SW480 (cell line): ENCODE results near the gene TMSB10.
"Not testable (repeated sequence)": the region's sequence is repeated elsewhere in the genome, so short reads cannot be mapped to it uniquely, and the experiment has no call there.

ENCODE experiments used
- DNase-seq: peaks from one replicate; pipeline ENCODE4 v3.0.0-alpha.2; 2016; ENCODE audit warnings: low spot score

Gene TMSB10

DNA sequence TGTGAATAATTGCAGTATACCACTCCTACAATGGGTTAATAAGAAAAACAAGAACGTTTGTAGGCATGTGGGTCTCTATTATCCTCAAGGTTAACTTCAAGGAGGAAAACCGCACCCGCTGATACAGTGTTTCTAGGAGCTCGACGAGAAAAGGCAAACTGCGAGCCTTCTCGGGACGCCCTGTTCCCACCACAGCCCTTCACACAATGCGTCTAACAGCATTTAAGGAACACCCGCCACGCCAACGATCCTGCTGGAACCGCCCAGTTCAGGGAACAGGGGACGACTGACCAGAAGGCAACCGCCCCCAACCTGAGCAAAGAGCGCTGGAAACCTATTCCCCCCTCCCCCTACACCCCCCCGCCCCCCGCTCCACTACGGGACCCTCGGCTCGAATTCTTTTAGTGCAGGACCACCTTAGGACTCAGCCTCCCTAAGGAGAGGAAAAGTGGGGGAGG lies 710 bp upstream of the TMSB10 start:
- DNase-seq, result peak; percentile 82

DNA sequence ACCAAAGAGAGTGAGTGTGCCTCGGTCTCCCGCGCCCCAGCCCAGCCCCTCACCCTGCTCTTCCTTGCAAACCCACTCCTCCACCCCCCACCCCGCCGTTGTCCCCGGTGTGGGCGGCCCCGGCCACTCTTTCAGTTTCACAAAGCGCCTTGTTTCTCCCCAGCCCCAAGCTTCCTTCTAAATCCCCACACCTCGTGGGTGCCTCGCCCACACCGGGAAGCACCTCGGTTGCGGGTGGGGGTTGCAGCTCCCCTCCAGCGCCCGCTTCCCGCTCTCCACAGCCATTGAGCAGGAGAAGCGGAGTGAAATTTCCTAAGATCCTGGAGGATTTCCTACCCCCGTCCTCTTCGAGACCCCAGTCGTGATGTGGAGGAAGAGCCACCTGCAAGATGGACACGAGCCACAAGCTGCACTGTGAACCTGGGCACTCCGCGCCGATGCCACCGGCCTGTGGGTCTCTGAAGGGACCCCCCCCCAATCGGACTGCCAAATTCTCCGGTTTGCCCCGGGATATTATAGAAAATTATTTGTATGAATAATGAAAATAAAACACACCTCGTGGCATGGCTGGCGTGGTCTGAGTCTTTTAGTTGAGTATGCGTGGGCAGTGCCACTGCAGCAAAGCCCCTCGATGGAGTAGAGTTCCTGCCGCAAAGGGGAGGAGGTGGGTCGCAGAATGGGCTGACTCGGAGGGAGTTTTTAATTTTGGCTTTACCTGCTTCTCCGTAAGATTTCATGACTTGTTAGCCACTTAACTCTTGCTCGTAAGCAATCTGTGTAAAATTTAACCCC lies 848 bp downstream of the TMSB10 start:
- DNase-seq, result peak; percentile 34

DNA sequence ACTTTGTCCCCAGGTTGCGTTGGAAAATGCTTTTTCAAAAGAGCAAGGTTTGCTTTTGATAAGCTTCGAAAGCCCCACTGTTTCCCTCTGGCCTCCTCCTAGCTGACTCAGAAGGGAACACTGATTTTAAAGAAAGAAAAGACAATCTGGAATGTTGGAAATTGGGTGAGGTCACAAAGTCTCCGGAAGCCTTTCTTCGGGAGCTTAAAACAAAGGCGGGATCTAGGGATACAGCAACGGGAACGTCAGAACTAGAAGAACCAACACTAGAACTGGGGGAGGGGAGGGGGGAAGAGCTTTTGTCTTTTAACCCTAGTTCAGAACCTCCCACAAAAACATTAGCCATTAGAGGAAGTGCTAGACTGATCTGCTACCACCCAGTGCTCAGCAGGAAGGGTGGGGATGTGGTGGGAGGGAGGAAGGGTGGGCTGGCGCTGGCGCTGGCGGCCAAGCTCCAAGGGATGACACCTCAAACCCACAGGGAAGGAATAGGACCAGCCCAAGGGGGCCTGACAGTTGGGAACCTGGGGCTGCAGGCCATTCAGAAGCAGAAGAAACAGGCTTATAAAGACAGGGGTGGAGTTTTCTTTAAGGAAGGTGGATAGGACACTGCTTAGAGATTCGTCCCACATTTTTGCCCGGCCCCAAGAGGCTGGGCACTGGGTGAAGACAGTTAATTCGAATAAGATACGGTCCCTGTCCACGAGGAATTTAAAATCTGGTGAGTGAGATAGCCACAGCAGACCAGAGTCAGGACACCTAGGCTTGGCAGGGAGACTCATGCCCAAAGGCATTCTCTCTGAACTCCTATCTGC lies 1.7 kb downstream of the TMSB10 start:
- peak; percentile 97 for DNase-seq

DNA sequence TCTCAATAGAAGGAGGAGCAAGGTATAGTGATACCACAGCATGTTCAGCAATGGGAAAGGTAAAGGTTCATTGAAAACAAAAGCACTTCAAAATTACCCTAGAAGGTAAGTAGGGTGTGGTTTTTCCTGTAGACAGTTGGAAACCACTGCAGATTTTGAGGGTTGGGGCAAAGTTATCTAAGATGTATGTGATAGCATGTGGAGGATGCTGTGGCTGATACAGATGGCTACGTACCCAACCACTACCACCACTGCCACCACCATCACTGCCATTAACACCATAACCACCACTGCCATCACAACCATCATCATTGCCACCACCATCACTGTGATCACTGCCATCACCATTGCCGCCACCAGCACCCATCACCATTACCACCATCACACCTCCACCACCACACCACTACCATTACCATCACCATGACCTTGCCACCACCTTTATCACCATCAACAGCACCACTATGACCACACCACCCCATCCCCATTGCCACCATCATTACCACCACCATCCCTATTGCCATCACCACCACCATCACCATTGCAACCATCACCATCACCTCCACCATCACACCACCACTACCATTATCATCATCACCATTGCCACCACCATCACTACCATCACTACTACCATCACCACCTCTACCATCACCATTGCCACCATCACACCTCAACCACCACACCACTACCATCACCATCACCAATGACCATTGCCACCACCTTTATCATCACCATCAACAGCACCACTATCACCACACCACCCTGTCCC lies 3.7 kb downstream of the TMSB10 start:
- no peak for DNase-seq

DNA sequence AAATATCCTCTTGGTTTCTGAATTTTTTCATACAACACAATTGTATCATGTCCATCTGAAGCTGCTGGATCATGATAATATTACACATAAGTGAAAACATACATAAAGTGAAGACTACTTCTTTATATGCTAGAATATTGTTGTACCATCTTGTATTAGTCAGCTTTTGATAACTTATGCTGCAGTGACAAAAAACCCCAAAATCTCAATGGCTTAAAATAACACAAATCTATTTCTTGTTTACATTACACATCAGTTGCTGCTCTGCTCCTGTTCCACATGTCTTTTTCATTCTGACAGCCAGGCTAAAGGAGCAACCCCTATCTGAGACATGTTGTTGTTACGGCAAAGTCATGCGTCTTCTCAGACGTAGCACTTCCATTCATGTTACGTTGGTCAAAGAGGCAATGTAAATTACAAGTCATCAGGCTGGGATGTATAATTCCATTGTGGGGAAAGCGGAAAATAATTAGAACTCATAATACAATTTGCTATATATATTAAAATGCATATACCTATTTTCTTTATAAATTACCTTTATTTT lies 5.8 kb downstream of the TMSB10 start:
- no peak for DNase-seq

DNA sequence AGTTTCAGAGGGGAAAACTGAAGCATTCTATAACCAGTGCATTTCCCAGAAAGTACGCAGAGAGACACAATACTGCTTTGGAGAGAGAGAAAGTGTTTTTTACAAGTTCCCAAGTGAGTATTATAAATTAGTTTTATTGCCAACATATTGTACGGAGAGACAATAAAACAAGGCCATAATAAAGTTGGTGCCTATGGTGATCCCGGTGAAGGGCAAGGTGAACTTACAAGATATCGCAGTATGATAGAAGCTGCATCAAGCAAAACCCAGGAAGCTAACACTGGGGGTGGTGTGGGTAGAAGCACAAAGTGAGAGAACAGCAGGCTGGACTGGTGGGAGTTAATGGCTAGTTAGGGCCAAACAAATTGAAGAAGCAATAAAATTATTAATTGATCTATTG lies 7.5 kb downstream of the TMSB10 start:
- DNase-seq, result no peak

DNA sequence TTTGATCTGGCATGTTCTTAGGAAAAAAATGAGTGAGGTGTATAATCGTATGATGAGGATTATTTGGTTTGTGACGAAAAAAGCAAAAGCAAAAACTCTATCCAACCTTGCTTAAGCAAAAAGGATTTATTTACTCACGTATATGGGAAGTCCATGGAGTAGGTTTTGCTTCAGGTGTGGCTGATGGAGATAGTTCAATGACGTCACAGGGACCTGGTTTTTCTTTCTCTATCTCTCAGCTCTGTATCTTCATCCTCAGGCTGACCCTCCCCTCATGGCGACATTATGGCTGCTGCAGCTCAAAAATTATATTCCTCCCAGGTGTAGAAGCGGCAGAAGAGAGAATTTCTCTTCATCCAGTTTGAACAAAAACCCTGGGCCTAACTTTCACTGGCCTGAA lies 8.9 kb downstream of the TMSB10 start:
- DNase-seq, result no peak

DNA sequence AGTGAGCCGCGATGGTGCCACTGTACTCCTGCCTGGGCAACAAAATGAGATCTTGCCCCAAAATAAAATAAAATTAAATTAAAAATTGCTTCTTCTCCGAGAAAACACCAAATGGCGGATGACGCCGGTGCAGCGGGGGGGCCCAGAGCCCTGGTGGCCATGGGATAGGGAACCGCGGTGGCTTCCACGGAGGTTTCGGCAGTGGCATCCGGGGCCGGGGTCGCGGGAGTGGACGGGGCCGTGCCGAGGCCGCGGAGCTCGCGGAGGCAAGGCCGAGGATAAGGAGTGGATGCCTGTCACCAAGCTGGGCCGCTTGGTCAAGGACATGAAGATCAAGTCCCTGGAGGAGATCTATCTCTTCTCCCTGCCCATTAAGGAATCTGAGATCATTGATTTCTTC lies 10.2 kb downstream of the TMSB10 start:
- DNase-seq, result not testable (repeated sequence)

DNA sequence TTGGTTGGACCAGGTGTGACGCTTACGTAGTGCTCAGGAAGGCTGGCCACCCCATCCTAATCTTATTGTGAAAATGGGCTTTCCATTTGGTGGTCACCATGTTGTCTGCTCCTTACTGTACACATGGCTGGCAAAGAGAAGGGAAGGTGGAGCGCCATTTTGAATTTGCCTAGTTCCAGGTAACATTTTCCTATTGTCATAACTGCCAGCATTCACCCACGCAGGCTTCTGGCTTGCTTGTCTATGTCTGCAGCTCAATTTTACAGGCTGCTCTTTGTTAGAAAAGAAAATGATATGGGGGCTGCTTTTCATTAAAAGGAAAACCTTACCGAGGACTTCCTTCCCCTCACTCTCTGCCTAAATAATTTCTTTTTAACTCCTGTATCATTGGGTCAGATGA lies 12.4 kb downstream of the TMSB10 start:
- not testable (repeated sequence) for DNase-seq

DNA sequence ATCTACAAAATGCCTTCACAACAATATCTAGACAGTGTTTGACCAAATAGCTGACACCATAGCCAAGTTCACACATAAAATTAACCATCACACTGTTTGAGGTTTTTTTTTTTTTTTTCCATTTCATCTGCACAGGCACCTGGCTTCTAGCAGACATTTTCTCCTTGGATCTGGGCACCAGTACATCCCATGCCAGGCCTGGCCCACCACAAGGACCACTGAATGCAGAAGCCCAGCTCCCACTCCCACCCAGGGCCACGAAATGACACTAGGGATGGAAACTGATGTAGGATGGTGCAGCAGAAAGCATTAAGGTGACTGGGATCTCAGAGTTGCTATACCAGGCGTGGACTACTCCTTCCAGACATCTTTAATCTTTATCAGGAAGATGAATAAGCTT lies 13.0 kb downstream of the TMSB10 start:
- DNase-seq, result no peak

DNA sequence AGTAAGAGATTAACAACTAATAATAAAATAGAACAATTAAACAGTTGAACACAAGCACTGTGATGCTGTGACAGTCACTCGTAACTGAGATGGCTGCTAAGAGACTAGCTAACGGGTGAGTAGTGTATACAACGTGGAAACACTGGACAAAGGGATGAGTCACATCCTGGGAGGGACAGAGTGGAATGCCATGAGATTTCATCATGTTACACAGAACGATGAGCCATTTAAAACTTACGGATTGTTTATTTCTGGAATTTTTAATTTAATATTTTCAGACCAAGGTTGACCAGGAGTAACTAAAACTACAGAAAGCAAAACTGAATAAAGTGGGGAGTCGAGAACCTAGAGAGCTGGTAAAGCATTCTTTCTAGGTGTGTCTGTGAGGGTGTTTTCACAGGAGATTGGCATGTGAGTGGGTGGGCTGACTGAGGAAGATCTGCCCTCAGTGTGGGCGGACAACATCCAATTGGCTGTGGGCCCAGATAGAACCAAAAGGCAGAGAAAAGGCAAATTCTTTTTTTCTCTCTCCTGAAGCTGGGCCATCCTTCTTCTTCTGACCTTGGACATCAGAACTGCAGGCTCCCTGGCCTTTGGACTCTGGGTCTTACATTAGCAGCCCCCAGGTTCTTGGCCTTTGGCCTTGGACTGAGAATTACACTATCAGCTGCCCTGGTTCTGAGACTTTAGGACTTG lies 14.6 kb downstream of the TMSB10 start:
- DNase-seq, result peak; percentile 99

DNA sequence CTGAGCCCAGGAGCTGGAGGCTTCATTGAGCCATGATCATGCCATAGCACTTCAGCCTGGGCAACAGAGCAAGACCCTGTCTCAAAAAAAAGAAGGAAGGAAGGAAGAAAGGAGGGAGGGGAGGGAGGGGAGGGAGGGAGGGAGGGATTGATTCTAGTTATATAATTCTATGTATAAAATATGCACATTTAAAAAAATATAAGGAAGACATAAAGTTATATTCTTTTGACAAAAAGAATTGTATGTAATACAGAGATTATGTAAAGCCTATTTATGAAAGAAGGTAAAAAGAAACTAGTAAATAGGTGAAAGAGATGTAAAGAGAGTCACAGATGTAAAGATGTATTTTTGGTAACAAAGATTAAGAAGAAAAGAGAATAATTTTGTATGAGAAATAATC lies 17.6 kb downstream of the TMSB10 start:
- DNase-seq, result no peak

DNA sequence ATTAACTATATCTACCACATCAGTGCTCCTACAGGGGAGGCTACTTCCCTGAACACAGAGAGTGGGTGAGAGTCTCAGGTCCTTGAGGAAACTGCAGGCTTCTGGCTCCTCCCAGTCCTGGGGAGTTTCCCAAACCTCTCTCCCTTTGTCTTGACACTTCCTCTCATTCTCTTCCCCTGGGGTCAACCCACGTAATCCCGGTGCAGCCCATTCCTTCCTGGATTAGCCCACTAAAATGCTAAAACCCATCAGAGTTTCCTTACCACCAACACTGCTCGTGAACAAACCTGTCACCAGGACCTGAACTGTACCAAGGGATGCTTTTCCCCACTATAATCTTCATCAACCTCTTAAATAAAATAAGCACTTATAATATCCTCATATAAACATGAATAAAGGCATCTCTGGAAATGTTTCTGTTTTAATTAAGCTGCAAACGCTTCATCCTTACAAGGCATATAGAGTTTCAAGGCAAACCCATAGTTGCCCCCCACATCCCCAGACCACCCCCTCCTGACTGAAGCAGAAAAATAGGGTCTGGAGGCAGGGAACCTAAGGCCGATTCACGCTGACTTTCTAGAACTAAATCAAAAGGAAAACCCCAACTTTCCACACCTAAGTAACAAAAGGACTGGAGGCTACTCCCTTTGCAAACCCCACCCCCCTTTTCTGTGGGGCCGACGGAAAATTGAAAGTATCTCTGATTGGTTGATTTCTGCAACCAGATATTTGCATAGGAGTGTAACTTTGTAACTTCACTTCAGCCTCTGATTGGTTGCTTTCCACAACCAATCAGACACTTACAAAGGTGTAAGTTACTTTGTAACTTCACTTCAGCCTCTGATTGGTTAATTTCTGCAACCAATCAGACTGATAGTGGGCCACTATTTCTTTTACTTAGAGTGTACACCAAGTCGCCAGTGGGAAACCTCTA lies 19.0 kb downstream of the TMSB10 start:
- DNase-seq, result peak; percentile 63

DNA sequence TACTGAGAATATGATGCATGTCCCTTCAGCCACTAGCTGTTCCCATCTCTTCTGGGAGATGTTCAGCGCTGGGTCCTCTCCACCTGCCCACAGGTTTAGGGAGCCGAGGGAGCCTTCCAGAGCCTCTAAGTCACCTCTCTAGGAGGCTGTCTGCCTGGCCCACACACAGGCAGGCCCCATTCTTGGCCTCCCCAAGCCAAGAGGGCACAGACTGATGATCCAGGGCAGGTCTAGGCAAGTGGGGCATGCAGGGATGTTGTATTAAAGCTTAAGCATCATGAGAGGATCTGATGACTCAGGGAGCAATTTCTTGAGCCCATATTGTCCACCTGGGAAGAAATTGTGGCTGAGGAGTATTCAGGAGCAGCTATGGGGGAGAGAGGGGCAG lies 19.9 kb downstream of the TMSB10 start:
- DNase-seq, result no peak

DNA sequence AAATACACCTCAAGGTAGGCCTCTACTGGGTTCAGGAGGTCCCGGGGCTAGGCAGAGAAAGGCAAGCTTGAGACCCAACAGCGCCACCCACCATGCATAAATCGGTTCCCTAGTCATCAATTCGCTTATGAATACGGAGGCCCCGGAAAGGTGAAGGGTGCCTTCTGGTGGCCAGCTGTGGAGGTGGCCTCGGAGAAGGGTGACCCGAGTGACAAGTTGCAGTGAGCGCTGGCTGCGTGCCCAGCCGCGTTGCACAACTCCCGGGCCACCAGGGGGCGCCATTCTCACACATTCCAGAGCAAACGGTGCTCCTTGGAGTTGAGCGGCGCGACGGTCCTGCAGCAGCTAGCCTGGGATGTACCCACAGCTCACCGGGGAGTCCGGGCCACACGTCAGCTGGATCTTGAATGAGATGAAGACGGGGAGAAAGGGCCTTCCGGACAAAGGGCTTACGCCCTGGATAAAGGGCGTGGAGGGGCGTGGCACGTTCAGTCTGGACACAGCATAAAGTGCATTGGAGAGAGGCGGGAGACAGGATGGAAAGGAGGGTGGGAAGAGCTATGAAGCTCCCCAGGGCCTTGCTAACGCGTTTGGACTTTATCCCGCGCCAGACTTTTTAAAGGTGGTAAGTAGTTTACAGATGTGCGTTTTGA lies 20.4 kb downstream of the TMSB10 start:
- peak; percentile 98 for DNase-seq

DNA sequence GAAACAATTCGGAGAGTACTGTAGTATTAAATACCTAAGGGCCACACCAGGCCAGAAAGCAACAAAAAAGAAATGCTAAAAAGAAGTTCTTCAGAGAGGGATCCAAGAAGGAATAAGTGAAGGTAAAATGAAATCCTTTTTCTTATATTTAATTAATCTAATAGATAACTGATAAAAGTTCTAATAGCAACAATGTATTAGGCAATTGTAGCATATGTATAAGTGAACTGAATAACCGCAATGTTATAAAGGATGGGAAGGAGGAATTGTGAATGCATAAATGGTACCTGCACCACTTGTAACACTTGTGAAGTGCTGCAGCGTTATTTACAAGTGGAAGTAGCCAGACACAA lies 21.8 kb downstream of the TMSB10 start:
- no peak for DNase-seq

DNA sequence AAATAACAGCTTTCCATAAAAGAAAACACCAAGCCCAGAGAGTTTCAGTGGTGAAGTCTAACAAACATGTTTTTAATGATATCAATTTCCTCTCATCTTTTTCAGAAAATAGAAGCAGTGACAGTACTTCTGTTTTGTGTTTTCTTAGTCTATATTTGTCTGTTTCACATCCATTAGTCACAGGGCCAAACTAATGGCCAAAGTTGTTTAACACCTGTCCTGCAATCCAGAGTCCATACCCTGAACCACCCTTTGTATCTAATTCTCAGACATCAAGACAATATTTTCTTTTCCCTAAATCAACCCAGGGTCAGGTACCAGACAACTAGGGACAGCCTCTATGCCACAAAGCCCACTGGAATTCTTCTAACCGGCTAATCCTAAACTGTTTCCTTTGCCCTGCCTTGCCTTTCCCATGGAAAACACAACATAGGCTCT lies 25.9 kb downstream of the TMSB10 start:
- no peak for DNase-seq

DNA sequence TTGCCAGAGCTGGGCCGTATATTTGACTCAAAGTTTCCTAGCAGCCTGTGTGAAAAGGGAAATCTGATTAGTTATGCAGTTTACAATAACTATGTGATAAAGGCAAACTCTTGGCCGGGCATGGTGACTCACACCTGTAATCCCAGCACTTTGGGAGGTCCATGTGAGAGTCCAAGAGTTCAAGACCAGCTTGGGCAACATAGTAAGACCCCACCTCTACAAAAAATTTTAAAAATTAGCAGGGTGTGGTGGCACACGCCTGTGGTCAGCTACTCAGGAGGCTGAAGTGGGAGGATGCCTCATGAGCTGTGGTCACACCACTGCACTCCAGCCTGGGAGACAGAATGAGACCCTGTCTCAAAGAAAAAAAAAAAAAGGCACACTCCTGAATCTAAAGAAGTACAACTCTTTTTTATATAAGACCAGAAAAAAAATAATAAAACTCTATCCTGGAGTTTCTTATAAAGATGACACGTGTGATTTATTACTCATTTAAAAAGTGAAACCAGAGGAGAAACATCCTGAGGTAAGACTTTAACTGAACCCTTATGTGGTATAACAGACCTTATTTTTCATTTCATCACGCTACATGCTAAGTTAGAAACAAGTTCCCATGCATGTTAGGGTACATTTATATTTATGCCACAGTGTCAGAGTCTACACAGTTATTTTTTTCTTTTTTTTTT lies 32.9 kb downstream of the TMSB10 start:
- DNase-seq, result peak; percentile 59

DNA sequence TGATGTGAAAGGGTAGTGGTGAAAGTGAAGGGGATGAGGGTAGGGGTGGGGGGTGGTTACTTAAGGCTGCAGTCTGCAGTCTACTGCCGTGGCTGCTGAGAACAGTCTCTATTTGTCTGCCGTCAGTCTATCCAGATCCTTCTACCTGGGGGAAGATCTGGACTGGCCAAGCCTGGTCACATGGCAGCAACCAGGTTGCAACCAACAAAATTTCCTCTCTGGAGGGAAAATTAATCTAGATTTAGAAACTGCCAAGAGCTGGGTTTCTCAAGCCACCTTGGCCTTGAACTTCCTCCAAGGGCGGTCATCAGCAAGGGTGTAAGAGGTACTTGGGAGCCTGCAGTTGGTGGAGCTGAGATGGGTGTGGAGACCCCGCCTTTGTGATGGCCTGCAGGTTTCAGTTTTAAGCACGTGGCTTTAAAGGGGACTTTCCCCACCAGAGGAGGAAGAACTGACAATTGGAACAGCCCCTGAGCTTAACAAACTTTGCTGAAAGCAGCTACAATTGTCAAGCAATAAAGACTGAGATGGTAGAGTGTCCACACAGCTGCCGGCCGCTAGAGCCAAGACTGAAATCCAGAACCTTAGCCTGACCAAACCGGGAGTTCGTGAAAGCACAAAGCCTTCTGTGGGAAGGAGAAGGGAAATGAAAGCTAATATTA lies 34.1 kb downstream of the TMSB10 start:
- DNase-seq, result no peak
